GM21576 (cell line): ENCODE data around the gene AGPAT2.
A peak's percentile ranks its signal among the peaks of the same experiment; 100 is the strongest.

Experiments used
- ATAC-seq: cut with Tn5 transposase; IDR thresholded peaks from one replicate; pipeline ENCODE4 v1.9.1; 2021; ENCODE audit warnings: mild to moderate bottlenecking, moderate library complexity; ENCODE audit not compliant: unreplicated experiment

AGPAT2 gene

DNA sequence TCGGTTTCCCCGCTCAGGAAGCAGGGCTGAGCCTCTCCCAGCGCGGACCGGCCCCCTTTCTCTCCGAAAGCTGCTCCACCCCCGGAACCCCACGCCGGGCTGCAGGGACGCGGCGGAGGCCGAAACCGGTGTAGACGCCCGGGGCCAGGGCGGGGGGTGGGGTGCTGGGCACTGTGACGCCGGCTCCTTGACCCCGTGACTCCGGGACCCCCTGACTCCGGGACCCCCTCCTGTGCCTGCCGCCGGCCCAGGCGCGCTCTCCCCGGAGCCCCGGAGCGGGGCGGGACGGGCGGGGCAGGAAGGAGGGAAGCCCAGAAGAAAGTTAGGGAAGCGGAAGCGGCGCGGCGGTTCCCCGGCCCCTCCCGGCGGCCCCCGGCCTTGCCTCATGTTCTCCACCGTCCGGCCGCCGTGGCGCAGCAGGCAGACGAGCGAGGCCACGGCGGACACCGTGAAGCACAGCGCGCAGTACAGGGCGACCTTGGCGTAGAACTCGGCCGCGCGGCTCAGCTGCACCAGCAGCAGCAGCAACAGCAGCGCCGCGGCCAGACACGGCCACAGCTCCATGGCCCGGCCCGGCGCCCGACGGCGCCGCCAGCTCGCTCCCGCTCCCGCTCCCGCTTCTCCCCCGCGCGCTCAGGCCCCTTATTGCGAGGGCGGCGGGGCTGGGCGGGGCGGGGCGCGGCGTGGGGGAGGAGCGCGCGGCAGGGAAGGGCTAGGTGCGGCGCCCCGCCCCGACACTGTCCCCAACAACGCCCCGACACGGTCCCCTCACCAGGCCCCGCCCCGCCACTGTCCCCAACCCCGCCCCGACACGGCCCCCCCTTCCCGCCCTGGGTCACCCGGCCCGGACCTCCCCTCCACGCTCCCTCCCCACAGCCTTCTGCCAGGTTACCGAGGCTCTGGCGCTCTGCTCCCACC is at the start of gene AGPAT2:
TSS of gene AGPAT2 (minus strand) at position 664 of the 918 bp plus-strand sequence. CDS start at position 564, 100 bp downstream.
- ATAC-seq: peak; percentile 53

DNA sequence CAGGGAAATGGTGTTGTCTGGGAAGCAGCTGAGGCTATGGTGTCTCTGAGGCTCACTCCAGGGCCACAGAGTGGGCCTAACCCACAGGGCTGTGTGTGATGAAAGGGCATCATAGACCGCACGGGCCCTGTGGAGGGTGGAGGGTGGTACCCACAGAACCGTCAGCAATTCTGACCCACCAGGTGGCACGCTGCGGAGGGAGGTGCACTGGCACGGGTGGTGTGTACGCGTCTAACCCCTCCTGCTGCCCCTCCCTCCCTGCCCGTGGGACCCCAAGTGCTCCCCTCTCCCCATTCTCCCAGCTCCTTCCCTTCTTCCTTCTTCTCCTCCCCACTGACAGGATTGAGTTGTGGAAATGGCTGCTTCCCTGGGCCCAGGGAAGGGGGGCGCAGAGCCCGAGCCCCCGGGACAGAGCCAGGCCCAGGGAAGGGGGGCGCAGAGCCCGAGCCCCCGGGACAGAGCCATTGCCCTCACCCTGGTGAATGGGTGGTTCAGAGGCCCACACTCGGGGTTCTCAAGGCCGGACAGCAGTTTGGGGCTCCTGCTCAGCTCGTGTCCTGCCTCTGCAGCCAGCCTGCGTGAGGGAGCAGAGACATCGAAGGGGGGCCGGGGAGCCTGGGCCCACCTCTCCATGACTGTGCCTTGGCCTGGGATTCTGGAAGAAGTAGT is 48.7 kb upstream of the AGPAT2 start:
- ATAC-seq: no peak

DNA sequence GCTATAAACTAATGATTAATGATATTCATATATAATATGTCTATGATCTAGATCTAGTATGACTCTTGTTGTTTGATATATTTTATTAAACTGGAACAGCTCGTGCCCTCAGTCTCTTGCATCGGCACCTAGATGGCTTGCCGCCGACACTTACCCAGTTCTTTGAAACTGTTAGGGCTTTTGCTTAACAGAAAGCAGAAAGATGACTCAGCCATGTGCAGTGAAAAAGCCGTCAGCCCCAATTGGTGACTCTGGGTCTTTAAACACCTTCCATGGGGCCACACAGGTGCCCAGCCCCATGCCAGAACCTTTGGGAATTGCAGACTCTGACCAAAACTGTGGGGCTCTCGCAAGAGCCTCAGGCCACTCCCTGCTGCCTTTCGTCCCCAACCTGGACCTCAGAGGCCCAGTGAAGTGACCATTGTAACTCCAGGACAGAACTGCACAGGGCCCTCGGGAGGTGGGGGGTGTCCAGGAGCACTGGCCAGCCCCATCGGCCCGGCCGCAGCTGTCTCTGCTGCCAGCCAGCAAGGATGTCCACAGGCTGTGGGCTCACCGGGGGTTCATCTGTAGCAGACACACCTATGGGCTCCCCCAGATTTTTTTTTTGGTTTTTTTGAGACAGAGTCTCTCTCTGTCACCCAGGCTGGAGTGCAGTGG is 47.7 kb upstream of the AGPAT2 start:
- ATAC-seq: no peak

GRCh38 chr9:136733611-136734010 is 46.4 kb upstream of the AGPAT2 start:
- ATAC-seq: no peak

DNA sequence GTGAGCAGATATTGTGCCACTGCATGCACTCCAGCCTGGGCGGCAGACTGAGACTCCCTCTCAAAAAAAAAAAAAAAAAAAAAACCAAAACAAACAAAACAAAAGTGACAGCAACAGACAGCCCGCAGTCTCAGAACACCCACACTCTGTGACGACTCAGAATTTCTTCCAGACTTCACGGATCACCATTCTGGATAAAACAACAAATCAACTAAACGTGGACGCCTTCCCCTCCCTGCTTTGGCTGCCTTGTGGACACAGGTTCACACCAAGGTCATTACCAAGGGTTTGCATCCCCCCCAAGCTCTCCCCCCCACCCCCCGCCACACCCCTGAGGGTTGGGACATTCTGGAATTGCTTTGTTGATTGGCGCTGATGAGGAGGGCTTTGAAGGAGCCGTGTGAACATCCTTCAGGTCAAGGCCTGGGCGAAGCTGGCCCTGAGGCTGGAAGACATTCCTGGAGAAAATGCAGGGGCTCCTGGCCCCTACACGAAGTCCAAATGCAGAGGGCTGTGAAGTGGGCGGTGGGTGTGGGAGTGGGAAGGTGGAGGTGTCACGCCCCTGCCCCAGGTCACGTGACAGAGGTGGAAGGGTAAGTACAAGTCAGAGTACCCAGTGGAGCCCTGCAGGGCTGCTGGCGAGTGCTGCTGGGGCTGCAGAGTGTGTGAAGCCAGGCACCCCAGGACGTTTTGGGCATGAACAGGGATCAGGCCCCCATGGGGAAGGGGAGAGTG is 45.4 kb upstream of the AGPAT2 start:
- ATAC-seq: no peak

DNA sequence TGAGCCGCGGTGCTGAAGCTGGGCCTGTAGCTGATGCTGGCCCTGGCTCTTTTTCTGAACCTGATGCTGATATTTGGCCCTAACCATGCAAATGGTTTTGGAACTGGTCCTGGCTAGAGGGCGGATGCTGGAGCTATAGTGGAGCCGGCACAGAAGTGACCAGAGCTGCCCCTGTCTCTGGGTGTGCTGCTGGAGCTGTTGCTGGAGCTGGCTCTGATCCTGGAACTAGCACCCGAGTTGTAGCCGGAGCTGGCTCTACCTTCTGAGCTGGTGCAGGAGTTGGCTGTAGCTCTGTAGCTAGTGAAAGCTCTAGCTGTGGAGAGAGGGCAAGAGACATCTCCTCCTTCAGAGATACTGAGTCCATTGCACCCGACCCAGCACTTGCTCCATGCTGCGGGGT is 42.7 kb upstream of the AGPAT2 start:
- no peak for ATAC-seq

DNA sequence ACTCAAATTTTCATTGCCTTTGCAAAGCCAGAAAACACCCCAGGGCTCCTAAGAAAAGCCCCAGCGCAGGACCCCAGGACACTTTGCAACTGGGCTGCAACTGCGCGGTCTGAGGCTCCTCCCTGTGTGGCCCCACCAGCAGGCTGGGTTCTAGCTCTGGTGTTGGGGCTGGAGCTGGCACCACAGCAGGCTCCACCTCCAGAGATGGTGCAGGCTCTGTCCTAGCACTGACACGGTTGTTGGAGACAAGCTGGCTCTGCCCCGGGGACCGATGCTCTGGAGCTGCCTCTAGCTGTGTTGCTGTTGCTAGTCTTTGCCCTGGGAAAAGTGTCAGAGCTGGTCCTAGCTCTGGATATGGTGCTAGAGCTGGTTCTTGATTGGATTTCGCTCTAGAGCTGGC is 41.9 kb upstream of the AGPAT2 start:
- ATAC-seq: no peak

GRCh38 chr9:136728548-136729123 is 41.4 kb upstream of the AGPAT2 start:
- ATAC-seq: no peak

GRCh38 chr9:136728080-136728547 is 40.9 kb upstream of the AGPAT2 start:
- peak; percentile 67 for ATAC-seq

DNA sequence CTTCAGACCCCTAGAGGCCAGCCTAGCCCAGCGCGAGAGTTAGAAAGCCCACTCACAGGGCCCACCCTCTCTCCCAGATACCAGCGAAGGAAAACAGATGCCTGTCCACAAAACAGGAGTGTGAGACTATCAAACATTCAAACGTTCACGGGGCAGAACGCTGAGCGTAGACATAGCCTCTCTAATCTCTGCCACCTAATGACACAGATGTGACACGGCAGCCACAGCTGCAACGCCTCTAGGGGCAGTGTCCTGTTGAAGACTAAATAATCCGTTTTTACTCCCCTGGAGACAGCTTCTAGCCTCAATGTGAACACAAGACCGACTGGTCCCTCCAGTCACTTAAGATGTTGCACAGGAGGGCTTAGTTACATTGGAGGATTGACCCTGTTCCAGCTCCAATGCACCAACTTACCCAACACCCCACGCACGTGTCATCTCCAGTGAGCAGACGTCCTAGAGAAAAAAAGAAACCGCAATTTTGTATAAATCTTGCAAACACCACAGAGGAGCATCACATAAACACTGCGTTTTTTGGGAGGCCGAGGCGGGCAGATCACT is 39.5 kb upstream of the AGPAT2 start:
- ATAC-seq: no peak

DNA sequence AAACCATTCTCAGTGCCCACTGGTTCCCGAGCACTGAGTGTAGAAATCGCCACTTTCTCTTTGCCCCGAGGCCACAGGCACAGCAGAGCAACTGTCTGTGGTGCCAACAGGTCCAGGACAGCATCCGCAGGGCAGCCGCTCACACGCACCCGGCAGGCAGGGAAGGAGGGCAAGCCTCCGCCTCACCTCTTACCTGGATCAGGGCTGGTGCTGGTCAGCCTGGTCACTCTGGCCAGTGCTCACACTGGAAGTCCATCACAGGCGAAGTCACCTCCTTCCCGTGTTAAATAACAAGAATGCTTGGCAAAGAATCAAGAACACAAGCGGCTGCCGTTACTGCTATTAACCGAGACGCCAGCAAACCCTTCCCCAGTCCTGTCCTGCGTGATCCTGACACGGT is 38.9 kb upstream of the AGPAT2 start:
- no peak for ATAC-seq

DNA sequence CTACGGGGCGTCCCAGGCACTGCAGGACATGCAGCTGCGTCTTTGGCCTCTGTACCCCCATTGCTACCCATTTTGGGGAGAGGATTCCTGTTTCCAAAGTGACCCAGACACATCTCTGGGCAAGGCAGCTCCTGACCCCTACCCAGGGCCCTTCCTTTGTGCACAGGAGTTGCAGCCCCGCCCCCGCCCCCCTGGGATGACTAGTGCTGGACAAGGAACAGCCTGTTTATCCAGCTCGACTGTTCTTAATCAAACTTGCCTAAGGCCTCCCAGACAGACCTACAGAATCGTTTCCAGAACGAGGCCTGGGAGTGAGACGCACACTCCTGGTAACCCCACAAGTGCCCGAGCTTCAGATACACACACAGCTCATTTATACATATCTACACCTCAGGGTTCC is 38.4 kb upstream of the AGPAT2 start:
- ATAC-seq: no peak

GRCh38 chr9:136724772-136725171 is 37.5 kb upstream of the AGPAT2 start:
- ATAC-seq: no peak

- ATAC-seq: no peak
Observed at GRCh38 chr9:136723989-136724388, 36.7 kb upstream of the AGPAT2 start.

- ATAC-seq: no peak
Observed at GRCh38 chr9:136723362-136723976, 36.2 kb upstream of the AGPAT2 start.

DNA sequence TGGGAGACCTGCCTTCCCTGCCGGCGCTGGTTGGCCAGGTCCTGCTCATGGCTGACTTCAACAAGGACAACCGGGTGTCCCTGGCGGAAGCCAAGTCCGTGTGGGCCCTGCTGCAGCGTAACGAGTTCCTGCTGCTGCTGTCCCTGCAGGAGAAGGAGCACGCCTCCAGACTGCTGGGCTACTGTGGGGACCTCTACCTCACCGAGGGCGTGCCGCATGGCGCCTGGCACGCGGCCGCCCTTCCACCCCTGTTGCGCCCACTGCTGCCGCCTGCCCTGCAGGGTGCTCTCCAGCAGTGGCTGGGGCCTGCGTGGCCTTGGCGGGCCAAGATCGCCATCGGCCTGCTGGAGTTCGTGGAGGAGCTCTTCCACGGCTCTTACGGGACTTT is 35.7 kb upstream of the AGPAT2 start:
- ATAC-seq: no peak

DNA sequence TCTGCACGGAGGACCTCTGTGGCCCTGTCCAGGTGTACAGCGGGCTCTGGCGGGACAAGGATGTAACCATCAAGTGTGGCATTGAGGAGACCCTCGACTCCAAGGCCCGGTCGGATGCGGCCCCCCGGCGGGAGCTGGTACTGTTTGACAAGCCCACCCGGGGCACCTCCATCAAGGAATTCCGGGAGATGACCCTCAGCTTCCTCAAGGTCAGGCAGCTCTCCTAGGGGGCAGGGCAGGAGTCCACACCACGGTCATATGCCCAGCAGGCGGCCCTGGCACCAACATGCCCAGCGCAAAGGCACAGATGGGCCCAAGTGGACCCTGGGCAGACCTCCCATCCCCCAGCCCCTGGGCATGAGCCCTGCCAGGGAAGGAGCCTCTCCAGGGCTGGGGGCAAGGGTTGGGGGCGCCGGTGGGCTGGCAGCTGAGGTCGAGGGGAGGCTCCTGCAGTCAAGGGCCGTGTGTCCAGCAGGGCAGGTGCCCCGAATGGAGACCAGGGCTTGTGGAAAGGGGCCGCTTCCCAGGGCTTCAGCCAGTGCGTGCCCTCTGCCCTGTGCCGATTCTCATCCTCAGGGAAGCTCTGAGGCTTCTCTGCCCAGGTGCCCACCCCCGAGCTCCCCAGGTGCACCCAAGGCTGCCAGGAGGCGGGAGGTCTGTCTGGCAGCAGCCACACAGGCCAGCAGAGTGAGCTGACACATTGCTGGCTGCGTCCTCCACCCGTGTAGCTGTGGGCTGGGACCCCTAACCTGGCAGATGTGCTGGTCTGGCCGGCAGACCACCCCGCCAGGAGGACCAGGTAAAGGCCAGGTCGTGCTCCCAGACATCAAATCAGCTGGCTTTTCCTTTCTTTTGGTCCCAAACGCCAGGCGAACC is 35.1 kb upstream of the AGPAT2 start:
- no peak for ATAC-seq

DNA sequence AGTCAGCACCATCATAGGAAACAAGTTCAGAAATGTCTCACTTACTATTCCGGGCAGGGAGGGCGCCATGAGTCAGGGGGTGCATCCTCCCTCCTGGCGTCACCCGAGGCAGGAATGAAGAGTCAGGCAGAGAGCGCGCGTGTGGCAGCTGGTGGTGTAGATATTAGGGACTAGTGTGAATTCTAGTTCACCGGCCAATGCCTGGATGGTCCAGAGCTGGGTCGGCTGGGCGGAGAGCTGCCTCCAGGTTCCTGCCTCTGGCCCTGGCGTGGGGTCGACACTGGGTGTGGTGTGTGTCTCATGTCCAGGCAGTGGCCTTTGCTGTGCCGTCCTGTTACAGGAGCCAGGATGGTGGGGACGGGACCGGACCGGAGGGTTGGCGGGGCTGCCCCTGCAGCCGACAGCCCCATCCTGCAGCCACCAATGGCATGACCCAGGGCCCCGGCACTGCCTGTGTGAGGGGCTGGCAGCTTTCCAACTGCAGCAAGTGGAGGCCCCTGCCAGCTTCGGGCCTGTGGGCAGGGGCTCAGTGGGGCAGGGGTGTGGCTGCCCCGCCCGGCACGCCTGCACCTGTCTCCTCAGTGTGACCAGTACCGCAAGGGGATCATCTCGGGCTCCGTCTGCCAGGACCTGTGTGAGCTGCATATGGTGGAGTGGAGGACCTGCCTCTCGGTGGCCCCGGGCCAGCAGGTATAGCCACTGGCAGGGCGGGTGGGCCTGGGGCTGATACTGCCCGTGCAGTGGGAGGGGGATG is 34.3 kb upstream of the AGPAT2 start:
- ATAC-seq: no peak
